ENCODE results near the gene TENT4A. TPM values are rescaled to one million over a fixed set of nuclear protein-coding genes. Genes with fewer than 3 reads are reported as not detected.

TENT4A gene
- total RNA-seq, 6 experiments from 2014 or later: 8.5 to 23.1 (median 13.2) TPM

- ATAC-seq: peak; percentile 55 to 85 (median 64)
- Histone ChIP-seq H3K36me3 (peaks cover 0 to 34% (median 13%) of the 10 kb centered on the region in 4 donors), H3K27ac (peak overlapping the region; percentile 7 to 76 (median 75)), H3K4me1 (peaks cover 0 to 34% (median 10%) of the 10 kb centered on the region in 4 donors), H3K27me3 (no peaks in the 10 kb centered on the region), H3K9me3 (no peaks in the 10 kb centered on the region), H3K4me3 (no peak overlapping the region)
- no peak for TF ChIP-seq CTCF (IDR thresholded peaks at IDR 0.05)
- no peak for TF ChIP-seq POLR2A (IDR thresholded peaks at IDR 0.05)
- whole genome bisulfite sequencing (ENCODE audit: insufficient coverage, low coverage, low lambda C conversion rate, missing lambda C conversion rate): 46% methylated on average over 4 of the region's 8 CpGs
- DNase-seq: no peak
- intact Hi-C loops (cut with DNase I): no loop called here
Measured at GRCh38 chr5:6757414-6757969, 44.3 kb downstream of the TENT4A start.

DNA sequence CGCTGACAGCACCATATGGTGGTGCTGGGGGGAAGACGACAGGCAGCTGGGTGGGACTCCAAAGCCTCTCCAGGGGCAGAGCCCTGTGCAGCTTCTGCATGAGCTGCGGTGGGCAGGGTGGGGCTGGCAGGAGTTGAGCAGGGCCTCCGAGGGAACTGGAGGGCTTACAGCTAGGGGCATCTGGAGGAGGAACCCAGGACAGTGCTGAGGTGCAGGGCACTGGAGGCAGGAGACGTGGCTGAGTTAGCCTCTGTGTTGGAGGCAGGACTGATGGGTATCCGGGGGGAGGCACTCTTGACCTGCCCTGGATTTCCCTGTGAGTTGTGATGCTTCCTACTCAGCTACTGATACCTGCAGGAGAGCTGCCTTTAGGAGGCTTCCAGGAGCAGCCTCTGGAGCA, 45.0 kb downstream of the TENT4A start:
- no peaks in the 10 kb centered on the region for H3K9me3 ChIP-seq
- ATAC-seq (peak in 1 of 4 donors; percentile 1), DNase-seq (no peak)
- TF ChIP-seq CTCF (IDR thresholded peaks at IDR 0.05) (no peak), POLR2A (IDR thresholded peaks at IDR 0.05) (no peak)
- no CpG with 5 or more reads among the region's 6 CpGs for WGBS (ENCODE audit: insufficient coverage, low coverage, low lambda C conversion rate, missing lambda C conversion rate)
- no peak overlapping the region for H3K4me3 ChIP-seq
- peak overlapping the region in 2 of 3 donors; percentile 17 to 75 for H3K27ac ChIP-seq
- intact Hi-C loops (cut with DNase I): no loop called here
- H3K4me1 ChIP-seq: peaks cover 0 to 34% (median 10%) of the 10 kb centered on the region in 4 donors
- H3K27me3 ChIP-seq: no peaks in the 10 kb centered on the region
- peaks cover 0 to 26% (median 9%) of the 10 kb centered on the region in 4 donors for H3K36me3 ChIP-seq

DNA sequence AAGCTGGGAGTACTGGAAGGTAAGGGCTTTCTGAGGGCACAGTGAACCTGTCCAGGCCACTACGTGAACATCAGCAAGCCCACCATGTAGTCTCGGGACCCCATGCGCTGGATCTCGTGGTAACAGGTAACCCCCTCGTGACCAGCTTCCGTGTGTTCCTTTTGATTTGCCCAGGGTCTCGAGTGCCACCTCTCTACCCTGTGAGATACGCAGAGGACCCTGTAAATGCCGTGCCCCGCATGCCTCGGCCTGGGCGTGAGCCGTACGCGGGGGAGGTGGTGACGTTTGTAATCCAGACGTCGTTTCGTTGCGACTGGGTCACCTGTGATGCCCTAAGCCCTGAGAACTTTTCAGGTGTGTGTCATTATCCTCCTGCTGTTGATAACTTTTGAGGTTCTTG, 45.5 kb downstream of the TENT4A start:
- H3K27me3 ChIP-seq: no peaks in the 10 kb centered on the region
- TF ChIP-seq CTCF (IDR thresholded peaks at IDR 0.05) (no peak), POLR2A (IDR thresholded peaks at IDR 0.05) (no peak)
- H3K9me3 ChIP-seq: no peaks in the 10 kb centered on the region
- 48% methylated on average over 5 of the region's 20 CpGs for WGBS (ENCODE audit: insufficient coverage, low coverage, low lambda C conversion rate, missing lambda C conversion rate)
- peak overlapping the region in 2 of 3 donors; percentile 17 to 75 for H3K27ac ChIP-seq
- intact Hi-C loops (cut with DNase I): no loop called here
- H3K36me3 ChIP-seq: peaks cover 0 to 21% (median 6%) of the 10 kb centered on the region in 4 donors
- ATAC-seq: no peak
- no peak overlapping the region for H3K4me3 ChIP-seq
- no peak for DNase-seq
- peaks cover 0 to 34% (median 10%) of the 10 kb centered on the region in 4 donors for H3K4me1 ChIP-seq

DNA sequence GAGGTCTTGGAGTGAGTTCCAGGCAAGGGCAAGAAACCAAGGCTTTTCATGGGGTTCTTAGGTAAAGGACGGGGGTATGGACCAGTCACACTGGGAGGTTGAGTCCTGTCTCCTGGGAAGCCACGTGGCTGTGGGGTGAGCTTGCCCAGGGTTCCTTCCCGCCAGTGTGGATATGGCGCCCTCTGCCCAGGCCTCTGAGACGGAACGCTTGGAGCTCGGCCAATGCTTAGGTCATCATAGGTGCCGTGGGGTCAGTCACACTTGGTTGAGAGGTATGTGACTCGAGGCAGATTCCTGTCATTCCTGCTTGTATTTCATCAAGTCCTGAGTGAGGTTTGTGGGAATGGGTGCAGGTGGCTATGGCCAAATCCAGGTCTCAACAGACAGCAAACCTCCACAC, 46.2 kb downstream of the TENT4A start:
- WGBS (ENCODE audit: insufficient coverage, low coverage, low lambda C conversion rate, missing lambda C conversion rate): 27% methylated on average over 3 of the region's 9 CpGs
- intact Hi-C loops (cut with DNase I): no loop called here
- peak; percentile 70 to 78 (median 74) for ATAC-seq
- Histone ChIP-seq H3K36me3 (peaks cover 0 to 18% (median 6%) of the 10 kb centered on the region in 4 donors), H3K27ac (peak overlapping the region in 2 of 3 donors; percentile 6 to 11), H3K9me3 (no peaks in the 10 kb centered on the region), H3K27me3 (no peaks in the 10 kb centered on the region), H3K4me3 (no peak overlapping the region), H3K4me1 (peaks cover 0 to 34% (median 10%) of the 10 kb centered on the region in 4 donors)
- peak; percentile 74 to 83 (median 77) for DNase-seq
- TF ChIP-seq CTCF (IDR thresholded peaks at IDR 0.05): peak in 2 of 4 donors; percentile 9 to 34
- no peak for TF ChIP-seq POLR2A (IDR thresholded peaks at IDR 0.05)

Data from right lobe of liver (tissue), 6 donors.